ENCODE data around the gene CUTA. TPM values are rescaled to one million over a fixed set of nuclear protein-coding genes. Genes with fewer than 3 reads are reported as not detected.

Gene CUTA
- total RNA-seq, 2 experiments from 2014 or later: 176 to 185 TPM

- Histone ChIP-seq H3K36me3 (ENCODE audit: insufficient read depth, low read length) (peaks cover 3% of the 10 kb centered on the region), H3K4me3 (ENCODE audit: low read length) (peak overlapping the region; percentile 71), H3K4me1 (ENCODE audit: insufficient read depth, low read length) (peaks cover 58% of the 10 kb centered on the region), H3K9me3 (ENCODE audit: control insufficient read depth in 1 of 2, insufficient read depth in 1 of 2, low read length in 2 of 2) (no peaks in the 10 kb centered on the region), H3K27me3 (ENCODE audit: control insufficient read depth in 1 of 2, insufficient read depth in 2 of 2, low read length in 2 of 2) (no peaks in the 10 kb centered on the region), H3K27ac (ENCODE audit: low read depth in 1 of 2, low read length in 2 of 2) (peak overlapping the region; percentile 86 to 92)
- ChIA-PET CTCF (interaction anchor here (0.6 to 2.7 kb wide), 14 partner anchors 9 to 154 kb away, joined by 3 to 25 read pairs (median 5); partner anchors contain the start of genes B3GALT4, KIFC1, PHF1 and RPS18), POLR2A (interaction anchor here (0.9 to 3.0 kb wide), 12 partner anchors 8 to 581 kb away, joined by 3 to 22 read pairs (median 8); partner anchors contain the start of genes B3GALT4, CUTA, LEMD2 and PHF1)
- peak overlapping the region; percentile 99 for H3K27ac Mint-ChIP-seq
- DNase-seq (peak in 1 of 14 experiments; percentile 43), ATAC-seq (ENCODE audit: poor library complexity) (no peak)
- H3K27me3 Mint-ChIP-seq: no peaks in the 10 kb centered on the region
- H3K4me1 Mint-ChIP-seq (ENCODE audit: low read depth): peaks cover 73% of the 10 kb centered on the region
- H3K36me3 Mint-ChIP-seq (ENCODE audit: low read depth): peaks cover 5% of the 10 kb centered on the region
- intact Hi-C loops (cut with DNase I, micrococcal nuclease): loop anchor here (1.0 to 5.0 kb wide), 3 partner anchors 34 to 153 kb away; partner anchors contain the start of genes KIFC1 (in 1 of the 2), RPS18 (in 1 of the 2) and VPS52 (in 1 of the 2)
- no peak for TF ChIP-seq CTCF (IDR thresholded peaks at IDR 0.05)
- H3K4me3 Mint-ChIP-seq: peak overlapping the region; percentile 94
- H3K9me3 Mint-ChIP-seq: no peaks in the 10 kb centered on the region
These were observed 7.2 kb upstream of the CUTA start for GRCh38 chr6:33424855-33425667.

GRCh38 chr6:33423777-33424176 is 5.9 kb upstream of the CUTA start:
- peaks cover 71% of the 10 kb centered on the region for H3K4me1 Mint-ChIP-seq (ENCODE audit: low read depth)
- no peaks in the 10 kb centered on the region for H3K9me3 Mint-ChIP-seq
- POLR2A ChIA-PET: interaction anchor here (3.0 kb wide), 1 partner anchor 124 kb away, joined by 10 read pairs; the partner anchor contains the start of gene RGL2
- H3K4me3 Mint-ChIP-seq: peak overlapping the region; percentile 94
- H3K4me3 ChIP-seq (ENCODE audit: low read length): no peak overlapping the region
- intact Hi-C loops (cut with DNase I, micrococcal nuclease): no loop called here
- peaks cover 3% of the 10 kb centered on the region for H3K36me3 ChIP-seq (ENCODE audit: insufficient read depth, low read length)
- DNase-seq (no peak), ATAC-seq (ENCODE audit: poor library complexity) (no peak)
- no peaks in the 10 kb centered on the region for H3K27me3 Mint-ChIP-seq
- CTCF ChIA-PET: interaction anchor here (0.7 kb wide), 1 partner anchor 12 kb away, joined by 3 read pairs; no protein-coding TSS in a partner anchor
- no peaks in the 10 kb centered on the region for H3K9me3 ChIP-seq (ENCODE audit: control insufficient read depth in 1 of 2, insufficient read depth in 1 of 2, low read length in 2 of 2)
- no peak for TF ChIP-seq CTCF (IDR thresholded peaks at IDR 0.05)
- H3K4me1 ChIP-seq (ENCODE audit: insufficient read depth, low read length): peaks cover 58% of the 10 kb centered on the region
- H3K27me3 ChIP-seq (ENCODE audit: control insufficient read depth in 1 of 2, insufficient read depth in 2 of 2, low read length in 2 of 2): no peaks in the 10 kb centered on the region
- no peak overlapping the region for H3K27ac ChIP-seq (ENCODE audit: low read depth in 1 of 2, low read length in 2 of 2)
- peak overlapping the region; percentile 99 for H3K27ac Mint-ChIP-seq
- H3K36me3 Mint-ChIP-seq (ENCODE audit: low read depth): peaks cover 5% of the 10 kb centered on the region

GRCh38 chr6:33421344-33421643 is 3.4 kb upstream of the CUTA start:
- Mint-ChIP-seq H3K9me3 (no peaks in the 10 kb centered on the region), H3K4me3 (peak overlapping the region; percentile 71), H3K4me1 (ENCODE audit: low read depth) (peaks cover 77% of the 10 kb centered on the region), H3K36me3 (ENCODE audit: low read depth) (peaks cover 19% of the 10 kb centered on the region), H3K27ac (peak overlapping the region; percentile 62), H3K27me3 (no peaks in the 10 kb centered on the region)
- H3K4me1 ChIP-seq (ENCODE audit: insufficient read depth, low read length): peaks cover 59% of the 10 kb centered on the region
- H3K27ac ChIP-seq (ENCODE audit: low read depth in 1 of 2, low read length in 2 of 2): no peak overlapping the region
- CTCF ChIA-PET: no interaction called here
- H3K27me3 ChIP-seq (ENCODE audit: control insufficient read depth in 1 of 2, insufficient read depth in 2 of 2, low read length in 2 of 2): no peaks in the 10 kb centered on the region
- ATAC-seq (ENCODE audit: poor library complexity) (no peak), DNase-seq (no peak)
- intact Hi-C loops (cut with DNase I, micrococcal nuclease): no loop called here
- peaks cover 3% of the 10 kb centered on the region for H3K36me3 ChIP-seq (ENCODE audit: insufficient read depth, low read length)
- TF ChIP-seq CTCF (IDR thresholded peaks at IDR 0.05): no peak
- H3K9me3 ChIP-seq (ENCODE audit: control insufficient read depth in 1 of 2, insufficient read depth in 1 of 2, low read length in 2 of 2): no peaks in the 10 kb centered on the region
- no peak overlapping the region for H3K4me3 ChIP-seq (ENCODE audit: low read length)
- POLR2A ChIA-PET: no interaction called here
